GM23338 (cell line): Measurements from ENCODE around the gene EMC10.

Experiments
- CREB1 ChIP-seq: fragments of 250-450 bp; sonication (Bioruptor Pico); IDR thresholded peaks from 2 replicates; pipeline ENCODE4 v1.5.0; 2020; ENCODE audit warnings: low read depth, mild to moderate bottlenecking, moderate library complexity
- CTCF ChIP-seq, 2 experiments: fragments of 200-600 bp in 1 of 2; sonication (generic) in 1 of 2; conservative IDR thresholded peaks; 2 replicates each; pipeline versions ENCODE4 v1.5.1 to v1.6.1; 2016 to 2017; ENCODE audit warnings: antibody characterized with exemption in 2 of 2, low read depth in 2 of 2, mild to moderate bottlenecking in 2 of 2, moderate library complexity in 1 of 2
- EZH2 ChIP-seq: fragments of 200-600 bp; sonication (generic); IDR thresholded peaks from one replicate; pipeline ENCODE4 v1.8.0; 2017; ENCODE audit warnings: antibody characterized with exemption, mild to moderate bottlenecking, low read depth; ENCODE audit not compliant: unreplicated experiment
- EZH2phosphoT487 ChIP-seq: fragments of 200-600 bp; sonication (generic); IDR thresholded peaks from one replicate; pipeline ENCODE4 v1.8.1; 2018; ENCODE audit warnings: antibody characterized with exemption; ENCODE audit not compliant: unreplicated experiment
- JUNB ChIP-seq: IDR thresholded peaks from one replicate; pipeline ENCODE4 v1.6.1; 2016; ENCODE audit warnings: antibody characterized with exemption; ENCODE audit not compliant: unreplicated experiment
- NANOG ChIP-seq: IDR thresholded peaks from 2 replicates; pipeline ENCODE4 v1.6.1; 2016; ENCODE audit warnings: antibody characterized with exemption, borderline replicate concordance
- POLR2AphosphoS5 ChIP-seq: IDR thresholded peaks from 2 replicates; pipeline ENCODE4 v1.6.1; 2016; ENCODE audit warnings: antibody characterized with exemption, low read depth
- REST ChIP-seq: IDR thresholded peaks from one replicate; pipeline ENCODE4 v1.6.1; 2018; ENCODE audit warnings: antibody characterized with exemption; ENCODE audit not compliant: unreplicated experiment
- STAT1 ChIP-seq: IDR thresholded peaks from one replicate; pipeline ENCODE4 v1.6.1; 2016; ENCODE audit warnings: antibody characterized with exemption; ENCODE audit not compliant: unreplicated experiment
- ZNF114 ChIP-seq: fragments of 250-450 bp; sonication (Bioruptor Pico); IDR thresholded peaks from 2 replicates; pipeline ENCODE4 v1.5.0; 2020; ENCODE audit warnings: mild to moderate bottlenecking, moderate library complexity
- ZNF331 ChIP-seq: fragments of 250-450 bp; sonication (Bioruptor Pico); IDR thresholded peaks from 2 replicates; pipeline ENCODE4 v1.5.0; 2020; ENCODE audit warnings: low read depth, mild to moderate bottlenecking, moderate library complexity

GRCh38 chr19:50492303-50493052 is 16.2 kb downstream of the EMC10 start:
- no peak; a peak in 2 of 4 replicates for TF ChIP-seq CTCF (conservative IDR thresholded peaks at IDR 0.05; ENCODE audit: low read depth in 2 of 2)
- no peak for TF ChIP-seq POLR2AphosphoS5
- no peak for TF ChIP-seq EZH2
- TF ChIP-seq REST = no peak
- no peak for TF ChIP-seq NANOG
- no peak for TF ChIP-seq EZH2phosphoT487
- TF ChIP-seq CREB1 (CRISPR knock-in tag) = no peak
- no peak for TF ChIP-seq JUNB
- TF ChIP-seq STAT1 = no peak
- TF ChIP-seq ZNF331 (CRISPR knock-in tag) = no peak
- no peak for TF ChIP-seq ZNF114 (CRISPR knock-in tag)
